MG63 (cell line): ENCODE results near the gene MAD1L1. TPM values are rescaled to one million over a fixed set of nuclear protein-coding genes. Genes with fewer than 3 reads are reported as not detected.
"Not testable (repeated sequence)": the region's sequence is repeated elsewhere in the genome, so short reads cannot be mapped to it uniquely, and the experiment has no call there.

ENCODE experiments used
- DNase-seq: peaks from one replicate; pipeline ENCODE4 v3.0.0-alpha.2; 2020
- H3K27me3 ChIP-seq: fragments of 250-450 bp; sonication (Bioruptor Pico); 2 replicates; pipeline ENCODE4 v1.5.1; 2020; ENCODE audit warnings: mild to moderate bottlenecking, moderate library complexity
- H3K36me3 ChIP-seq: fragments of 250-450 bp; sonication (Bioruptor Pico); 2 replicates; pipeline ENCODE4 v1.5.1; 2020; ENCODE audit warnings: mild to moderate bottlenecking, moderate library complexity
- H3K4me3 ChIP-seq: fragments of 250-450 bp; sonication (Bioruptor Pico); 2 replicates; pipeline ENCODE4 v1.5.1; 2020; ENCODE audit warnings: mild to moderate bottlenecking, moderate library complexity
- H3K9me3 ChIP-seq: fragments of 250-450 bp; sonication (Bioruptor Pico); 2 replicates; pipeline ENCODE4 v1.5.1; 2020; ENCODE audit warnings: mild to moderate bottlenecking, moderate library complexity
- total RNA-seq: library from RNA; depleted of rRNA; stranded (reverse); fragments of >200 nt; shearing (Covaris generic); gene quantifications from 2 replicates; pipeline ENCODE4 v1.2.3, GENCODE V29; 2014; ENCODE audit warnings: low replicate concordance

MAD1L1 gene
- total RNA-seq, 1 experiment from 2014 or later: 65.1 TPM

DNA sequence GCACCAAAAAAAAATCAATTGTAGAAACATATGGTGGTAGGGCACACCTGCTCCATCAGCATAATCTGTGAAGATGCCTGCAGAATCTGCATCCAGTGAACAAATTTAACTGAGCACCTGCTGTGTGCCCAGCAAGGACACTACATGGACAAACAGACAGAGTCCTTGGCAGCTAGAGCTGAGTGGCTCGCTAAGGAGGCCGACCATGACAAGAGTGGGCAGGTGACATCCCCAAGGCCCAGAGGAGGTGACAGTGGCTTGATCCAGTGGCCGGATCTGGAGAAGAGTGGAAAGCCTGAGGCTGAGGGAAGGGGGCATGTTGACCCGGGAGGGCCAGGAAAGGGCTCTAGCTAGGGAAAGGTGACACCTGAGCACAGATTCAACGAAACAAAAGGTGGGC lies 68.1 kb downstream of the MAD1L1 start:
- H3K4me3 ChIP-seq: no peak overlapping the region
- H3K9me3 ChIP-seq: no peaks in the 10 kb centered on the region
- no peak for DNase-seq
- no peaks in the 10 kb centered on the region for H3K27me3 ChIP-seq
- no peaks in the 10 kb centered on the region for H3K36me3 ChIP-seq

DNA sequence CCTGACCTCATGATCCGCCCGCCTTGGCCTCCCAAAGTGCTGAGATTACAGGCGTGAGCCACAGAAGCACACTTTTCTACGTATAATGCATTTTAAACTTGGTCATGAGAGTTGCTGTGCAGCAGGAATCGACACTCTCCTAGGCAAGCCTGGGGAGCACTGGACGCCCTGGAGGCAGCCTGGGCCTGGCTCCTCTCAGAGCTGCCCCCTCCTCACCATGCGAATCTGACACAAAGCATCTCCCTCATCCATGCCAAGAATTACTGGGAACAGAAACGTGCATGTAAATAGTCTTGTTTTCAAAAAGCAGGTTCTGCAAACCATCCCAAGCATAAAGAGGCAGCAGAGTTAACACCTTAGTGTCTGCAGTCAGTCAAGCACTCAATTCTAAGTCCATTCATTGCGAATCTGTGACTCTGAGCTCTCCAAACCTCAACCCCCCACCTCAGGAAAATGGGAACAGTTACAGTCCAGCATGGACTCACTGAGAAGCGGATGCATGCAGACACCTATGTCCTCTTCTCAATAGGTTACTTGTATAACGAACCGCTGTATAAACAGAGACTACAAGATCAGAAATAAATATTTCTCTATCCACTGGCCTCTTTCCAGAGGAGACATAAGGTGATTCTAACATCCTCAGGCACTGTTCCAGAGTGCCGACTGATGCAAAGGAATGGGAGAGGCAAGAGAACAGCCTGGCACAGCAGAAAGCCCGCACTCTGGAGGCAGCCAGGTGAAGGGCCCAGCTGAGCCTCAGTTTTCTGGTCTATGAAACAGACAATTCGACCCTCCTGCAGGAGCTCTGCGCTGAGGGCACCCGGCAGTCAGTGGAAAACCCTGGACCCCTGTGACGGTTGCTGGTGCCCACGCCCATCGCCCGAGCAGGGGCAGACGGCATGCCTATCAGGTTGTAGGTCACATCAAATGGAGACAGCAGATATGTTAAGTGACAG lies 68.9 kb downstream of the MAD1L1 start:
- Histone ChIP-seq H3K9me3 (no peaks in the 10 kb centered on the region), H3K36me3 (no peaks in the 10 kb centered on the region), H3K27me3 (no peaks in the 10 kb centered on the region), H3K4me3 (no peak overlapping the region)
- DNase-seq: no peak

DNA sequence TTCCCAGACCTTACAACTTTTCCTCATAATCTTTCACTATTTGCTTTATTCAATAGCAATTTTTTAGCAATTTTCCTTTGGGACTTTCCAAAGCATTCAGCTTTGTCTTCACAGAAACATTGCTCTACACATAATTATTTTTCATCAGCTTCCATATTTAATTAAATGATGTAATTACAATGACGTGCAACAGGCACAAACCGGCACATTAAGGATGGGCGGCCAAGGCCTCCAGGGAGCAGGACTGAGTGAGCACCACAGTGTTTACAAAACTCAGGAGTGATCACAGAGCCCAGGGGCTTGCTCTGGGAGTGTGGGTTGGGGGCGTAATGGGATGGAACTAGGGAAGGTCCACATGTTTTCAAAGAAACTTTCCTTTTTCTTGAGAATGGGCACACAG lies 69.8 kb downstream of the MAD1L1 start:
- no peaks in the 10 kb centered on the region for H3K9me3 ChIP-seq
- no peaks in the 10 kb centered on the region for H3K27me3 ChIP-seq
- no peaks in the 10 kb centered on the region for H3K36me3 ChIP-seq
- H3K4me3 ChIP-seq: no peak overlapping the region
- no peak for DNase-seq

DNA sequence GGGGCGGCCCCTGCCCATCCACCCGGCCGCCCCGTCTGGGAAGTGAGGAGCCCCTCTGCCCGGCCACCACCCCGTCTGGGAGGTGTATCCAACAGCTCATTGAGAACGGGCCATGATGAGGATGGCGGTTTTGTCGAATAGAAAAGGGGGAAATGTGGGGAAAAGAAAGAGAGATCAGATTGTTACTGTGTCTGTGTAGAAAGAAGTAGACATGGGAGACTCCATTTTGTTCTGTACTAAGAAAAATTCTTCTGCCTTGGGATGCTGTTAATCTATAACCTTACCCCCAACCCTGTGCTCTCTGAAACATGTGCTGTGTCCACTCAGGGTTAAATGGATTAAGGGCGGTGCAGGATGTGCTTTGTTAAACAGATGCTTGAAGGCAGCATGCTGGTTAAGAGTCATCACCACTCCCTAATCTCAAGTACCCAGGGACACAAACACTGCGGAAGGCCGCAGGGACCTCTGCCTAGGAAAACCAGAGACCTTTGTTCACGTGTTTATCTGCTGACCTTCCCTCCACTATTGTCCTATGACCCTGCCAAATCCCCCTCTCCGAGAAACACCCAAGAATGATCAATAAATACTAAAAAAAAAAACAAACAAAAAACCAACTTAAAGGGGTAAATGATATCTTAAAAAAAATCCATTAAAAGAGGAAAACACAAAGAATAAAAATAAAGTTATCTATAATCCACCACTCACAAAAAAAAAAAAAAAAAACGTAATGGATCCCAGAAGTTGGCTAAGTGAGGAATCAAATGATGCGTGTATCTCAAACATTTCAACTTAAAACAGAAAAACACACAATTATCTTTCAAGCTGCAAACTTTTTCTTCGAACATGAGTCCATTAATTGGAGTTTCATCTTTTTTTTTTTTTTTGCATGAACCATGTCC lies 70.5 kb downstream of the MAD1L1 start:
- not testable (repeated sequence) for H3K36me3 ChIP-seq, H3K9me3 ChIP-seq, H3K27me3 ChIP-seq, H3K4me3 ChIP-seq, DNase-seq

DNA sequence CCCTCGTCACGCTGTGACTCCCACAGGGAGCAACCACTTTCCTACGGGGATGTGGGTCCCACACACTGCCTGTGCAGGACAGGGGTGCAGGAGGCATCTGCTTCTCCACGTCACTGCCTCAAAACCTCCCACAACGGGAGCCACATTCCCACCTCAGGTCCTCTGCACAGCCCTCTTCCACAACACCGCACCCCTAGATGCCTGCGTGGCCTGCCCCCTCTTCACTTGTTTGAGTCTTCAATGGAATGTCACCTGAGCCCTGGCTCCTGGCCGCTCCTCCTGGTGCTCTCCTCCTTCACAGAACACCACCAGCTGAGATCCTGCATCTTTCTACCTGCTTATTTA lies 73.6 kb downstream of the MAD1L1 start:
- Histone ChIP-seq H3K27me3 (no peaks in the 10 kb centered on the region), H3K36me3 (no peaks in the 10 kb centered on the region; the same call in 1 of the 2 replicates), H3K4me3 (no peak overlapping the region), H3K9me3 (no peaks in the 10 kb centered on the region)
- no peak for DNase-seq

DNA sequence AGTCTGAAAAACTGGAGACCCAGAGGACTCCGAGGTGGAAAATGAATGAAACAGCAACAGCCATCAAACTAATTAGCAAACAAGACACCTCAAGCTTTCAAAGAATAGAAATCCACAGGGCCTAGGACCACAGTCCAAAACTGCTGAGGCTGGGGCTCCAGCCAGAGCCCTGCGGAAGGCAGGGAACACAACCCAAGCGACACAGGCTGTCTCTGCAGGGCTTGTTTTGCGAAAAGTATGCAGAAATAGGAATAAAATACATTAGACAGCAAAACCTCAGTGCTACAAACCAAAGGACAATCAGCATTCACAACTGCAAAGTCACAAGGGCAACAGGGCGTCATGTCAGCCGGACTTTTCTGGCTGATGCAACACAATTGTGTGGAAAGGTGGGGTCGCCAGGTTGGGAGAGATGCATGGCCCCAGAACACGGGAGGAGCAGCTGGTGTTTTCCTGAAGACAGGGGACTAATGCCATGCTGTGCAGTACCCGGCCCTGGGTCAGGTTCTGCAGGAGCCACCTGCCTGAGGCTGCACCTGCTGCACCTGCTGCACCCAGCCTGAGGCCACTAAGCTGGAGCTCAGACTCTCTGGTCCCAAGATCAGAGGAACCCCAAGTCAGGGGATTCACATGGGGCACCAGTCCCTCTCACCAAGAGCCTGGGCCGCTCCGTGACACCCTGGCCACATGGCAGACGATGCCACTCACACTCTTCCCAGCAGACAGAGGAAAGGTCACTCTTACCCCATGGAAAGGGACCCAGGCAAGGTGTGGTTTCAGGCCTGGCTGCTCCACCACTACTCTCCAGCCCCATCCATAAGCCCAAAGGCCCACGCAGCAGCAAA lies 74.2 kb downstream of the MAD1L1 start:
- no peak for DNase-seq
- H3K9me3 ChIP-seq: no peaks in the 10 kb centered on the region
- H3K4me3 ChIP-seq: no peak overlapping the region
- H3K36me3 ChIP-seq: peaks cover under 1% of the 10 kb centered on the region
- no peaks in the 10 kb centered on the region for H3K27me3 ChIP-seq

DNA sequence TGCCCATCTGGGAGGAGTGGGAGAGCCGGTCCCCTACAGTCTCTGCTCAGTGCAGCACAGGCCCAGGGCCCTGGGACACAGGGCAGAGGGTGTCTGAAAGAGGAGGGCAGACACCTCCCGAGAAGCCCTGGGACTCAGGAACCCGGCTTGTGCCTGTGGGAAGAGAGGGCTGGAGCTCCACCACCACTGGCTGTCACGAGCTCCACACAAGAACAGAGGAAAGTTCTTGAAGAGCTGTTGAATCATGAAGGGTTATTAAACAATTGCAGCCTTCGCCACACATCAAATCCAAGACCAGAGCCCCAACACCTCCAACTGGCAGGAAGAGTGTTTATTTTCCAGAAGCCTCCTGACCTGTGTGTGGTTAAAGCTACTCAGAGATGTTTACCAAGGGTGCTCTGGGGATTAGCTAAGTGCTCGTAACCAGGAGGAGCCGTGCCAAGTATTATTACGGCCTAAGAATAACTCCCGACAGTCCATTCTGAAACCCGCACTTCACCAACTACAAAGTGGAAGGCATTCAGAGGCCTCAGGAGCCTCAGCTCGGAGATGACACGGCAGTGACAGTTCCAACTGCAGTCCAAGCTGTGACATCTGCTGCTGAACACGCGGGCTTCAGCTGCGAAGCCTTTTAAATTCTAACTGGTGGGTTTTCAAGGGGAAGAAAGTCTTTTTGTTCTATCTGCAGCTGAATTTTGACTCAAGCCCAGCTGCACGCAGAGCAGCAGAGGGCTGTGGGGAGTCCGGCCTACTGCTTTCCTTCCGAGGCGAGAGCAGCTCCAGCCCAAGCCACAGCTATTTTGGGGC lies 75.1 kb downstream of the MAD1L1 start:
- peak; percentile 85 for DNase-seq
- Histone ChIP-seq H3K27me3 (no peaks in the 10 kb centered on the region), H3K4me3 (no peak overlapping the region), H3K9me3 (no peaks in the 10 kb centered on the region), H3K36me3 (peaks cover 4% of the 10 kb centered on the region)

DNA sequence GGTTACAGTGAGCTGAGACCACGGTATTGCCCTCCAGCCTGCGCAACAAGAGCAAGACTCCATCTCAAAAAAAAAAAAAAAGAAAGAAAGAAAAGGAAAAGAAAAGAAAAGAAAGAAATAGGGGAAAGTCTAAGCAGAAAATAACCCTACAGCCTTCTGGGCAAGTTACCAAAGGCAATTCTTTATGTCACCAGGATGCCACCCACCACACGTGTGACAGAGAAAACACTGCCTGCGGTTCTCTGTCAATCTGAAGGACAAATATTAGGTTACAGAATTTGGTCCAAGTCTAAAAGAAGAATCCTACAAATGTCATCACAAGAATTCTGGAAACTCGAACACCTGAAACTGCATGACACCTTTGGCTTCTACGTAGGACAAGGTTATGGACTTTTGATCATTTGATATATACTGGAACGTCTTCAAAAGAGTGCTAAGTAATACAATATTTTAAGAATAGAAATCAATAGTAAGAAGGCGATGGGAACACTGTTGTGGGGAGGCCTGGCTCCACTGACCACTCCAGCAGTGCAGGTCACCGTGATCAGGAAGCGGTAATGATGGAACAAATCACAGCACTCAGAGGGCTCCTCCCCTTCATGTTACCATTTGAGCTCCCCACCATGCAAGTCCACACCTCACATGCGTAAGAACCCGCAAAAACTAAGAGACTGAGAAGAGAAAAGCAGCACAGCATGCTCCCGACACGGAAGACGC lies 75.8 kb downstream of the MAD1L1 start:
- H3K27me3 ChIP-seq: no peaks in the 10 kb centered on the region
- no peak for DNase-seq
- no peak overlapping the region for H3K4me3 ChIP-seq
- H3K36me3 ChIP-seq: peaks cover 4% of the 10 kb centered on the region
- H3K9me3 ChIP-seq: no peaks in the 10 kb centered on the region

DNA sequence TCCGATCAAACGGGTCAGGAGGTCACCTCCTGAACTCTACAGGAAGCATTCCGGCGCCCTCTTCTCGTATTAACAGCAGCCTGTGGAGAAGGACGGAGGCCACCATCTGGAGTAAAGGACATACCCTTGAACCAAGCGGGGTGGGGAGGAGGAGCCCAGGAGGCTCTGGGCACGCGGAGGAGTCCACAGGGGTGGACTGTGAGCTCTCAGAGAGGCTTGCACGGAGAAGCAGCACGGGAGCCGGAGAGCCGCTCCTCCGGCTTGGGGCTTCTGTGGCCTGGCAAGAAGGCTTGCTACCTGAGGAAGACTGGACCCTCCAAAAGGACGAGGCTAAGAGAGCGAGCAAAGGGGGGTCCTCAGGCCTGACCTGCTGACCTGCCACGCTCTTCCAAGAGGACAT lies 77.9 kb downstream of the MAD1L1 start:
- Histone ChIP-seq H3K27me3 (no peaks in the 10 kb centered on the region), H3K36me3 (peaks cover 4% of the 10 kb centered on the region), H3K9me3 (no peaks in the 10 kb centered on the region), H3K4me3 (no peak overlapping the region)
- DNase-seq: no peak

DNA sequence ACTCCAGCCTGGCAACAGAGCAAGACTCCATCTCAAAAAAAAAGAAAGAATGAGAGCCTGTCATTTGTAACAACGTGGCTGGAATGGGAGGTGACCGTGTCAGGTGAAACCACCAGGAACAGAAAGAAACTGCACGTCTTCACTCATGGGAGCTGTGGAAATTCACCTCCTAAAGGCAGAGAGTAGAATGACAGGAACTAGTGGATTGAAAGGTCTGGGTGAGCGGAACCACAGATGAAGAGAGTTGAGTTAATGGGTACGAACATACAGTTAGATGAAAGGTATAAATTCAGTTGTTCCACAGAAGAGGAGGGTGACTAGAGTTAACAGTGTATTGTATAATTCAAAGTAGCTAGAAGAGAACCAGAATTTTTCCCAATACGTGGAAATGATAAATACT lies 78.6 kb downstream of the MAD1L1 start:
- no peak for DNase-seq
- Histone ChIP-seq H3K9me3 (no peaks in the 10 kb centered on the region), H3K36me3 (peaks cover 4% of the 10 kb centered on the region), H3K4me3 (no peak overlapping the region), H3K27me3 (no peaks in the 10 kb centered on the region)

DNA sequence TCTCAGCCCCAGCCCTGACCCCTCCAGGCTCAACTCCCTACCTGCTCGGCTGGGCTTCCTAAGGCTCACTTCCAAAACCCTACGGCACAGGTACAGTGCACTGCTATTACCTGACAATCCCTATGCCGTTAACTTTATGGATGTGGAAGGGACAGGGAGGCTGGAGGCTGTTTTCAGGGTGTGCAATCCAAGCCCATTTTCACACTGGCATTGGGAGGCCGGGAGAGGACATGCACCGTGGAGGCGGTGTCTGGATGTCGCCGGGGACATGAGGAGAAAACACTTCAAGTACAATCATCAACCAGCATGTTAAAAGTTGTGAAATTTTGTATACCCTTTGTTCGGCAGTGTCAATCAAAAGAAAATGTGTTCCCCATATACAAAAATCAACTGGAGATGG lies 80.1 kb downstream of the MAD1L1 start:
- H3K9me3 ChIP-seq: no peaks in the 10 kb centered on the region
- H3K36me3 ChIP-seq: peaks cover 4% of the 10 kb centered on the region
- no peak for DNase-seq
- H3K4me3 ChIP-seq: no peak overlapping the region
- H3K27me3 ChIP-seq: no peaks in the 10 kb centered on the region

DNA sequence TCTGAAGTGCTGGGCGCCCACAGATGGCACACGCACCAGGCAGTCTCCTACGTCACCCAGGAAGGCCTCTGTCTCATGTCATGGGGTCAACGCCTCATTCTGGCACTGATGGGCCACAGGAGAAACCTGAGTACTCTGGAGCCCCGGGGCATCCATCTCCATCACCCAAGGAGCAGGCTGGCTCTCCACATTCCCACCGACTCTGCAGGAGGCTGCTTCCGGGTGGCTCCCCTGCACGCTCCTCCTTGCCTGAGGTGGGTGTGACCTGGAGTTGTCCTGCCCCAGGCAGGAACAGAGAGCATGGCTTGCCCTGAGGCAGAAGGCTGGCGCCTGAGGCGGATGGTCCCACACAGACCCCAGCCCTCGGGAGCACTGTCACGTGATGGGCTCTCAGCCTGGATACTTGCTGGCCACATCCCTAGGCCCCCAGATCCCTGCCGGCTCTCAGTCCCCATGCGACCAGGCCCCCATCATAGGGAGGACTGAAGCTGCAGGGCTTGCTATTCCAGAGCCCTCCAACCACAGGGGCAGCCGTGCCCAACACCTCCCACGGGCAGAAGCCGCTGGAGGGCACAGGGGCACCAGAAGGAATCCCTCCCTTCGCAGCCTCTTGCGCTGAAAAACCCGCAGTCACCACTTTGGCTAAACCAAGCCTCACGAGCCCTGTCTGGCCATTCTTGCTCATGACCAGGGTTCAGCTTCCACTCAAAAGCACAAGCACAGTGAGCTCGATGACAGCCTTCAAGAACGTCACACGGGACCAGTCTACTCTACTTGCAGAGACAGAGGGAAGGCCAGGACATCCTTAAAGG lies 80.7 kb downstream of the MAD1L1 start:
- H3K27me3 ChIP-seq: no peaks in the 10 kb centered on the region
- H3K36me3 ChIP-seq: peaks cover 4% of the 10 kb centered on the region
- no peak overlapping the region for H3K4me3 ChIP-seq
- no peaks in the 10 kb centered on the region for H3K9me3 ChIP-seq
- DNase-seq: no peak

DNA sequence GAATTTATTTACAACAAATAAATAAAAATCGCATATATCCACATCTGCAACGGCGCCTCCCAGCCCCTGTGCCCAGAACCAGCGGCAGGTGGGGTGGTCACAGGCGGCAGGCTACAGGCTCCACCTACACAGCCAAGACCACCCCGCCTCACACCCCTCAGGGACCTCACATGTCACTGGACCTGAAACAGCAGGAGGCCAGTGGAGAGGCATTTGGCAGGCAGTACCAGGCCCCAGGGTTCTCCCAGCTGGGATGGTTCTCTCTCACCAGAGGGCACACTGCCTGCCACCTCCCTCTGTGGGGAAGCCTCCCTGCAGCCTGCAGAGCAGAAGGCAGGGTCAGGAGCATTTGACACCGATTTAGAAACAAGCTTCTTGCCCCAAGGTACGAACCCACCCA lies 81.5 kb downstream of the MAD1L1 start:
- H3K9me3 ChIP-seq: no peaks in the 10 kb centered on the region
- H3K4me3 ChIP-seq: no peak overlapping the region
- H3K36me3 ChIP-seq: peaks cover 4% of the 10 kb centered on the region
- peak; percentile 13 for DNase-seq
- H3K27me3 ChIP-seq: no peaks in the 10 kb centered on the region

DNA sequence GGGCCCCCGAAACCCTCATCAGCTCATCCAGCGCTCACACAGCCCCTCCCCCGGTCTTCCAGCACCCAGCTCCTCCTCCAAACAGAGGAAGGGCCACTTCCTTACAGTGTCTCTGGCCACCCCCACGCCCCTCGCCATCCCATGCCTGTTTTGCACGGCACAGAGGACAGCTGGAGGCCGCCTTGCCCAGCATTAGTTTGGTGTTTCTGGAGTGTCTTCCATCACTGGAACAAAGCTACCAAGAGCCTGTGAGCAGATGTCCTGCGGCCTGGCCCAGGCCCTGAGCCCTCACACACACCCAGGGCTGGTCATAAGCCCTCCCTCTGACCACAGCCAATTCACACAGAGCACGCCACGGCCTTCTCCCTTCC lies 82.3 kb downstream of the MAD1L1 start:
- no peaks in the 10 kb centered on the region for H3K27me3 ChIP-seq

More for the DNA sequence above, 82.3 kb downstream of the MAD1L1 start:
- DNase-seq: no peak
- Histone ChIP-seq H3K9me3 (no peaks in the 10 kb centered on the region), H3K4me3 (no peak overlapping the region), H3K36me3 (peaks cover 4% of the 10 kb centered on the region)
